SK-N-SH (cell line): ENCODE measurements around the gene MADD.

Experiments used
- CTCF ChIP-seq: fragments of 200-600 bp; sonication (generic); IDR thresholded peaks from 2 replicates; pipeline ENCODE4 v1.6.1; 2017; ENCODE audit warnings: antibody characterized with exemption, mild to moderate bottlenecking, moderate library complexity
- ELF1 ChIP-seq: IDR thresholded peaks from 2 replicates; pipeline ENCODE4 v1.4.0; 2012
- EZH2phosphoT487 ChIP-seq: fragments of 200-600 bp; sonication (generic); IDR thresholded peaks from 2 replicates; pipeline ENCODE4 v1.6.1; 2017; ENCODE audit warnings: low read depth, mixed run types, mild to moderate bottlenecking, antibody characterized with exemption, moderate library complexity, borderline replicate concordance
- FOXJ3 ChIP-seq: sonication (generic); formaldehyde crosslinking; IDR thresholded peaks from 2 replicates; pipeline ENCODE4 v1.5.1; 2020; ENCODE audit warnings: mild to moderate bottlenecking, missing genetic modification reagents
- PBX3 ChIP-seq: IDR thresholded peaks from 2 replicates; pipeline ENCODE4; 2012
- POLR2AphosphoS5 ChIP-seq: IDR thresholded peaks from 2 replicates; pipeline ENCODE4 v1.6.1; 2012; ENCODE audit warnings: low read depth, low read length
- RAD21 ChIP-seq: IDR thresholded peaks from 2 replicates; pipeline ENCODE4 v1.6.1; 2012; ENCODE audit warnings: mild to moderate bottlenecking, low read length
- RFX5 ChIP-seq: IDR thresholded peaks from 2 replicates; pipeline ENCODE4 v1.6.1; 2012; ENCODE audit warnings: mild to moderate bottlenecking, improper control_type of control experiment, low read length
- SIN3A ChIP-seq: IDR thresholded peaks from 2 replicates; pipeline ENCODE4 v1.6.1; 2012; ENCODE audit warnings: low read depth, mild to moderate bottlenecking, low read length, moderate library complexity, borderline replicate concordance
- USF1 ChIP-seq: IDR thresholded peaks from 2 replicates; pipeline ENCODE4 v1.4.0; 2012; ENCODE audit warnings: low read depth, borderline replicate concordance

GRCh38 chr11:47318166-47318565 is 48.2 kb downstream of the MADD start:
- TF ChIP-seq CTCF (no peak), RAD21 (no peak), PBX3 (no peak), RFX5 (no peak), ELF1 (no peak), EZH2phosphoT487 (no peak), FOXJ3 (CRISPR knock-in tag) (no peak), POLR2AphosphoS5 (no peak), SIN3A (no peak), USF1 (no peak)
